Spleen (tissue), 11 donors: Measurements from ENCODE around the gene KMT2B. TPM values are rescaled to one million over a fixed set of nuclear protein-coding genes. Genes with fewer than 3 reads are reported as not detected.
A peak's percentile ranks its signal among the peaks of the same experiment; 100 is the strongest.

Source experiments
- DNase-seq: peaks from one replicate; pipeline ENCODE4 v3.0.0-alpha.2; 2020
- H3K27ac ChIP-seq, 8 donors: fragments of 200-600 bp; sonication (generic) in 7 of 8; 1 replicate in 4 of 8; 2 replicates in 4 of 8; pipeline versions ENCODE4 v1.5.0 to v1.8.0; 2016 to 2021; ENCODE audit warnings: inconsistent platforms in 4 of 8, mild to moderate bottlenecking in 4 of 8, moderate library complexity in 1 of 8
- H3K27me3 ChIP-seq, 7 donors: fragments of 200-600 bp; sonication (generic) in 6 of 7; replicated peaks in 1 of 7; 1 replicate in 4 of 7; 2 replicates in 3 of 7; pipeline versions ENCODE4 v1.5.0 to v1.8.0; 2016 to 2021; ENCODE audit warnings: inconsistent platforms in 3 of 7, mild to moderate bottlenecking in 1 of 7
- H3K36me3 ChIP-seq, 6 donors: fragments of 200-600 bp; sonication (generic) in 5 of 6; 1 replicate in 4 of 6; 2 replicates in 2 of 6; pipeline versions ENCODE4 v1.5.0 to v1.8.0; 2016 to 2021; ENCODE audit warnings: inconsistent platforms in 2 of 6
- H3K4me1 ChIP-seq, 6 donors: fragments of 200-600 bp; sonication (generic) in 5 of 6; 1 replicate in 3 of 6; 2 replicates in 3 of 6; pipeline versions ENCODE4 v1.5.0 to v1.8.0; 2016 to 2021; ENCODE audit warnings: inconsistent platforms in 3 of 6
- H3K4me3 ChIP-seq, 8 donors: fragments of 200-600 bp; sonication (generic) in 7 of 8; 1 replicate in 4 of 8; 2 replicates in 4 of 8; pipeline versions ENCODE4 v1.5.0 to v1.8.0; 2016 to 2021; ENCODE audit warnings: inconsistent platforms in 4 of 8, mild to moderate bottlenecking in 4 of 8, moderate library complexity in 2 of 8
- H3K9me3 ChIP-seq, 8 donors: fragments of 200-600 bp; sonication (generic) in 7 of 8; 1 replicate in 4 of 8; 2 replicates in 4 of 8; pipeline versions ENCODE4 v1.5.0 to v1.8.0; 2016 to 2021; ENCODE audit warnings: inconsistent platforms in 4 of 8
- POLR2A ChIP-seq, 3 donors: fragments of 450-650 bp; IDR thresholded peaks; one replicate each; pipeline ENCODE4 v1.5.1; 2017; ENCODE audit warnings: antibody characterized with exemption in 3 of 3, mild to moderate bottlenecking in 1 of 3
- POLR2AphosphoS5 ChIP-seq, 3 donors: sonication (generic); formaldehyde crosslinking; IDR thresholded peaks; one replicate each; pipeline ENCODE4 v1.5.1; 2017; ENCODE audit warnings: antibody characterized with exemption in 3 of 3
- WGBS, 5 donors: extraction: QIAGEN DNeasy Blood & Tissue Kit in 3 of 5; methylation state at CpG; one replicate each; pipeline versions ENCODE4 v1.1.5 to v1.1.7; 2013 to 2018; 5-methylcytosine and 5-hydroxymethylcytosine counted together
- intact Hi-C: fragments of 100-400 bp; cut with DNase I; formaldehyde crosslinking; loops from one replicate; pipeline ENCODE4 v1.15.0; 2023; ENCODE audit warnings: low total_unique reads
- polyA plus RNA-seq, 3 donors: library from polyadenylated mRNA; stranded (reverse); fragments of 200-250 nt; gene quantifications; one replicate each; pipeline ENCODE4 v1.2.1, GENCODE V29; 2013
- total RNA-seq, 7 donors: library from RNA; depleted of rRNA in 3 of 7; stranded (reverse); fragments of >200 nt in 3 of 7; fragmentation: NEBNext Ultra II Directional in 4 of 7; extraction: Animal tissue kit (Norgen Biotek cat#: 25700) in 4 of 7; gene quantifications; one replicate each; pipeline versions ENCODE4 v1.1.0 to v1.2.1, GENCODE V29; 2016 to 2021
- TF ChIP-seq, protein P1 (sequence below), 11 experiments: fragments of 200-600 bp in 7 of 11; fragments of 450-650 bp in 4 of 11; sonication (generic) in 4 of 11; IDR thresholded peaks in 8 of 11; conservative IDR thresholded peaks in 3 of 11; 1 replicate in 7 of 11; 2 replicates in 4 of 11; pipeline versions ENCODE4 v1.4.0 to v1.8.0; 2016 to 2021; ENCODE audit warnings: antibody characterized with exemption in 11 of 11, inconsistent platforms in 4 of 11, mild to moderate bottlenecking in 1 of 11
- donor health status: healthy with polysubstance abuse.
- donor health status: DM: no; HTN: no; CAD: no; lungs with moderate emphysema.
- donor health status: DM: no; HTN: no; CAD: no.
- donor health status: Bipolar disorder and iron deficiency.
- donor health status: healthy.
- donor health status: DM: no; HTN: no; CAD: no.
- donor health status: DM: yes; HTN: yes; CAD: no.

The KMT2B gene
- total and polyA plus RNA-seq, 10 donors, result 17.6 to 58.2 (median 45.8) TPM

GRCh38 chr19:35754370-35755130 is 36.7 kb downstream of the KMT2B start:
- WGBS, 5 donors, result 88 to 94% (median 90%) methylated on average over 13 of the region's 13 CpGs
- TF ChIP-seq, protein P1, sequence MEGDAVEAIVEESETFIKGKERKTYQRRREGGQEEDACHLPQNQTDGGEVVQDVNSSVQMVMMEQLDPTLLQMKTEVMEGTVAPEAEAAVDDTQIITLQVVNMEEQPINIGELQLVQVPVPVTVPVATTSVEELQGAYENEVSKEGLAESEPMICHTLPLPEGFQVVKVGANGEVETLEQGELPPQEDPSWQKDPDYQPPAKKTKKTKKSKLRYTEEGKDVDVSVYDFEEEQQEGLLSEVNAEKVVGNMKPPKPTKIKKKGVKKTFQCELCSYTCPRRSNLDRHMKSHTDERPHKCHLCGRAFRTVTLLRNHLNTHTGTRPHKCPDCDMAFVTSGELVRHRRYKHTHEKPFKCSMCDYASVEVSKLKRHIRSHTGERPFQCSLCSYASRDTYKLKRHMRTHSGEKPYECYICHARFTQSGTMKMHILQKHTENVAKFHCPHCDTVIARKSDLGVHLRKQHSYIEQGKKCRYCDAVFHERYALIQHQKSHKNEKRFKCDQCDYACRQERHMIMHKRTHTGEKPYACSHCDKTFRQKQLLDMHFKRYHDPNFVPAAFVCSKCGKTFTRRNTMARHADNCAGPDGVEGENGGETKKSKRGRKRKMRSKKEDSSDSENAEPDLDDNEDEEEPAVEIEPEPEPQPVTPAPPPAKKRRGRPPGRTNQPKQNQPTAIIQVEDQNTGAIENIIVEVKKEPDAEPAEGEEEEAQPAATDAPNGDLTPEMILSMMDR (IDR thresholded peaks at IDR 0.05 in 8 of 11, conservative IDR thresholded peaks at IDR 0.05 in 3 of 11), result no peak
- no peak for TF ChIP-seq POLR2A (IDR thresholded peaks at IDR 0.05)
- TF ChIP-seq POLR2AphosphoS5 (IDR thresholded peaks at IDR 0.05), result no peak
- Histone ChIP-seq H3K27ac (peak overlapping the region in 2 of 8 donors; percentile 96 to 98), H3K9me3 (no peaks in the 10 kb centered on the region), H3K4me3 (no peak overlapping the region), H3K27me3 (peaks cover 0 to 23% (median 4%) of the 10 kb centered on the region in 7 donors), H3K36me3 (peaks cover 0 to 44% (median 29%) of the 10 kb centered on the region in 6 donors), H3K4me1 (peaks cover 28 to 59% (median 45%) of the 10 kb centered on the region in 6 donors)
- DNase-seq, result no peak
- intact Hi-C loops, result no loop called here

GRCh38 chr19:35755131-35755549 is 37.3 kb downstream of the KMT2B start:
- Histone ChIP-seq H3K36me3 (peaks cover 0 to 47% (median 29%) of the 10 kb centered on the region in 6 donors), H3K27me3 (peaks cover 0 to 23% (median 4%) of the 10 kb centered on the region in 7 donors), H3K27ac (peak overlapping the region in 3 of 8 donors; percentile 12 to 98 (median 96)), H3K4me1 (peaks cover 25 to 59% (median 41%) of the 10 kb centered on the region in 6 donors), H3K4me3 (peak overlapping the region in 6 of 8 donors; percentile 17 to 93 (median 28)), H3K9me3 (no peaks in the 10 kb centered on the region)
- WGBS, 5 donors, result 47 to 67% (median 58%) methylated on average over 16 to 17 of the region's 17 CpGs
- no peak for DNase-seq
- intact Hi-C loops, result no loop called here
- TF ChIP-seq, protein P1 (IDR thresholded peaks at IDR 0.05 in 8 of 11, conservative IDR thresholded peaks at IDR 0.05 in 3 of 11), result no peak
- no peak for TF ChIP-seq POLR2A (IDR thresholded peaks at IDR 0.05)
- TF ChIP-seq POLR2AphosphoS5 (IDR thresholded peaks at IDR 0.05), result no peak

GRCh38 chr19:35755550-35756376 is 38.0 kb downstream of the KMT2B start:
- peak overlapping the region in 6 of 8 donors; percentile 21 to 94 (median 59) for H3K4me3 ChIP-seq
- 14 to 32% (median 29%) methylated on average over 31 to 74 of the region's 74 CpGs for WGBS, 5 donors

More at GRCh38 chr19:35755550-35756376, 38.0 kb downstream of the KMT2B start:
- H3K4me1 ChIP-seq, result peaks cover 25 to 56% (median 40%) of the 10 kb centered on the region in 6 donors
- peak in 2 of 3 donors; percentile 59 to 63 for TF ChIP-seq POLR2AphosphoS5 (IDR thresholded peaks at IDR 0.05)
- TF ChIP-seq, protein P1 (IDR thresholded peaks at IDR 0.05 in 8 of 11, conservative IDR thresholded peaks at IDR 0.05 in 3 of 11), result no peak
- intact Hi-C loops, result no loop called here
- DNase-seq, result peak; percentile 83
- H3K36me3 ChIP-seq, result peaks cover 0 to 53% (median 29%) of the 10 kb centered on the region in 6 donors
- H3K9me3 ChIP-seq, result no peaks in the 10 kb centered on the region
- peaks cover 0 to 23% (median 4%) of the 10 kb centered on the region in 7 donors for H3K27me3 ChIP-seq
- H3K27ac ChIP-seq, result peak overlapping the region in 6 of 8 donors; percentile 12 to 98 (median 96)
